HCT116 (cell line): Measurements from ENCODE around the gene TBC1D13.

Source experiments
- JUND ChIP-seq: IDR thresholded peaks from 2 replicates; pipeline ENCODE4 v1.6.1; 2012
- POLR2A ChIP-seq: IDR thresholded peaks from 2 replicates; pipeline ENCODE4 v1.7.0; 2011; ENCODE audit warnings: borderline replicate concordance; ENCODE audit not compliant: insufficient read depth, insufficient read length; ENCODE audit errors: extremely low read depth
- RAD21 ChIP-seq: IDR thresholded peaks from 2 replicates; pipeline ENCODE4 v1.6.1; 2012; ENCODE audit warnings: low read depth, mild to moderate bottlenecking
- TF ChIP-seq, protein P1 (sequence below), 3 experiments: fragments of 200-600 bp in 1 of 3; sonication (generic) in 1 of 3; IDR thresholded peaks in 2 of 3; conservative IDR thresholded peaks in 1 of 3; 2 replicates each; pipeline ENCODE4 v1.5.1; 2012 to 2017; ENCODE audit warnings: low read depth in 2 of 3, low read length in 2 of 3, antibody characterized with exemption in 1 of 3, borderline replicate concordance in 1 of 3, control low read depth in 1 of 3, mild to moderate bottlenecking in 1 of 3, mixed read lengths in 1 of 3, mixed run types in 1 of 3, moderate library complexity in 1 of 3; ENCODE audit not compliant: insufficient read depth in 1 of 3

DNA sequence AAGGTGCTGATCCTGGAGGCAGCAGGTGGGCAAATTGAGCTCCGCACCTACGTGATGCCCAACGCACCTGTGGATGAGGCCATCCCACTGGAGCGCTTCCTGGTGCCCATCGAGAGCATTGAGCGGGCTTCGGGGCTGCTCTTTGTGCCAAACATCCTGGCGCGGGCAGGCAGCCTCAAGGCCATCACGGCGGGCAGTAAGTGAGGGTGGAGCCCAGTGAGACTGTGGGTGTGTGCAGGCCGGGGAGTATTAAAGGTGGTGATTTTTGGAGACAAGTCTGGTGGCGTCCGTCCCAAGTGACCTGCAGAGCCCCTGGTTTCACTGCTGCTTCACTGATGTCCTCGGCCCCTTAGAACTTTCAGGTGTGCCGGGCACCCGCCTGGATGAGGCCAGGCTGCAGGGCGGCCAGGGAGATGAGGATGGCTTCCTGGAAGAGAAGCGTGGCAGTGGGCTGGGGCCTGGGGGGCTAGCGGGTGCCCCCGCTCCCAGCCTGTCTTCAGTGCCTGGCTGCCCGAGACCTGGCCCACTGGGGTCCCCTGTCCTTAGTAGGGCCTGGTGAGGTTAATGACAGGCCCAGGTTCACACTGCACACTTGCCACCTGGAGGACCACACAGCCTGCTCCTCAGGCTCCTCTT, 35.5 kb downstream of the TBC1D13 start:
- TF ChIP-seq JUND (no peak), RAD21 (no peak), POLR2A (no peak)
- TF ChIP-seq, protein P1, sequence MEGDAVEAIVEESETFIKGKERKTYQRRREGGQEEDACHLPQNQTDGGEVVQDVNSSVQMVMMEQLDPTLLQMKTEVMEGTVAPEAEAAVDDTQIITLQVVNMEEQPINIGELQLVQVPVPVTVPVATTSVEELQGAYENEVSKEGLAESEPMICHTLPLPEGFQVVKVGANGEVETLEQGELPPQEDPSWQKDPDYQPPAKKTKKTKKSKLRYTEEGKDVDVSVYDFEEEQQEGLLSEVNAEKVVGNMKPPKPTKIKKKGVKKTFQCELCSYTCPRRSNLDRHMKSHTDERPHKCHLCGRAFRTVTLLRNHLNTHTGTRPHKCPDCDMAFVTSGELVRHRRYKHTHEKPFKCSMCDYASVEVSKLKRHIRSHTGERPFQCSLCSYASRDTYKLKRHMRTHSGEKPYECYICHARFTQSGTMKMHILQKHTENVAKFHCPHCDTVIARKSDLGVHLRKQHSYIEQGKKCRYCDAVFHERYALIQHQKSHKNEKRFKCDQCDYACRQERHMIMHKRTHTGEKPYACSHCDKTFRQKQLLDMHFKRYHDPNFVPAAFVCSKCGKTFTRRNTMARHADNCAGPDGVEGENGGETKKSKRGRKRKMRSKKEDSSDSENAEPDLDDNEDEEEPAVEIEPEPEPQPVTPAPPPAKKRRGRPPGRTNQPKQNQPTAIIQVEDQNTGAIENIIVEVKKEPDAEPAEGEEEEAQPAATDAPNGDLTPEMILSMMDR (IDR thresholded peaks at IDR 0.05 in 2 of 3, conservative IDR thresholded peaks at IDR 0.05 in 1 of 3; ENCODE audit: borderline replicate concordance in 1 of 3, insufficient read depth in 1 of 3, low read depth in 2 of 3, low read length in 2 of 3) = no peak
